ENCODE results near the gene GPR62.
A peak's percentile ranks its signal among the peaks of the same experiment; 100 is the strongest.

DNA sequence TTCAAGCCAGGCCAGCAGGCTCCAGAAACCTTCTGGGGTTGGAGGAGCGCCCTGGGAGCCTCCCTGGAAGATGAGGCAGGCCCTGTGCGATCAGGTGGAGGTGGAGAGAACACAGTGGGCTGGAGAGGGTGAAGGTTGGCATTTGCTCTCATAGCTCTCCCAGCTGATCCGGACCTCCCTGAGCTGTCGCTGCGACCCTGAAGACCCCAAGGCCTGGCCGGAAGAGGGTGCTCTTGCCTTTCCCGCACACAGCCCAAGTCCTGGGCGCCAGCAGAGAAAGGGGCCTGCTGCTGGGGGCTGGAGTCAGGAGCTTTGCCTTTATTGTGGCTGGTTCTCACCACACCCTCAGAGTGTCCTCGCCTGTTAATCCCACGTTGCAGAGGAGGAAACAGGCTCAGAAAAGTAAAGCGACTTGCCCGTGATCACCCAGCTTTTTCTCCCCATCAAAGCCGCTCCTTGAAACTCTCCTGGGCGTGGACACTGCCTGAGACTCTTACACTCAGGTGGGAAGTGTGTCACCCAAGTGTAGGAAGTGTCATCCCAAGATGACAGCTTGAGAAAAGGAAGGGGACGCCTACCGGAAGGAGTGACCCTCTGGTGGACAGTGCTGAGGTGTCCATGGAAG is 49.1 kb downstream of the GPR62 start:
- TF ChIP-seq POLR2AphosphoS5 (IDR thresholded peaks at IDR 0.05; ENCODE audit: low read depth, low read length): no peak
- TF ChIP-seq SP1 (IDR thresholded peaks at IDR 0.05; ENCODE audit: low read depth, low read length): no peak
- no peak for TF ChIP-seq PHF8 (conservative IDR thresholded peaks at IDR 0.05; ENCODE audit: low read depth, low read length)
- TF ChIP-seq, protein P1, sequence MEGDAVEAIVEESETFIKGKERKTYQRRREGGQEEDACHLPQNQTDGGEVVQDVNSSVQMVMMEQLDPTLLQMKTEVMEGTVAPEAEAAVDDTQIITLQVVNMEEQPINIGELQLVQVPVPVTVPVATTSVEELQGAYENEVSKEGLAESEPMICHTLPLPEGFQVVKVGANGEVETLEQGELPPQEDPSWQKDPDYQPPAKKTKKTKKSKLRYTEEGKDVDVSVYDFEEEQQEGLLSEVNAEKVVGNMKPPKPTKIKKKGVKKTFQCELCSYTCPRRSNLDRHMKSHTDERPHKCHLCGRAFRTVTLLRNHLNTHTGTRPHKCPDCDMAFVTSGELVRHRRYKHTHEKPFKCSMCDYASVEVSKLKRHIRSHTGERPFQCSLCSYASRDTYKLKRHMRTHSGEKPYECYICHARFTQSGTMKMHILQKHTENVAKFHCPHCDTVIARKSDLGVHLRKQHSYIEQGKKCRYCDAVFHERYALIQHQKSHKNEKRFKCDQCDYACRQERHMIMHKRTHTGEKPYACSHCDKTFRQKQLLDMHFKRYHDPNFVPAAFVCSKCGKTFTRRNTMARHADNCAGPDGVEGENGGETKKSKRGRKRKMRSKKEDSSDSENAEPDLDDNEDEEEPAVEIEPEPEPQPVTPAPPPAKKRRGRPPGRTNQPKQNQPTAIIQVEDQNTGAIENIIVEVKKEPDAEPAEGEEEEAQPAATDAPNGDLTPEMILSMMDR (IDR thresholded peaks at IDR 0.05; ENCODE audit: control extremely low read depth in 1 of 3, insufficient read depth in 1 of 3, low read depth in 1 of 3, low read length in 3 of 3): peak in 2 of 3 experiments; percentile 87 to 93; a peak in 3 of 4 replicates
- no peak for TF ChIP-seq RXRA (IDR thresholded peaks at IDR 0.05; ENCODE audit: insufficient read depth, low read depth, low read length)
- no peak for TF ChIP-seq POLR2A (IDR thresholded peaks at IDR 0.05; ENCODE audit: control extremely low read depth in 1 of 2, low read depth in 2 of 2, low read length in 2 of 2)

Measured in H1 (cell line).